K562 (cell line): ENCODE results near the gene SRRM4. TPM values are rescaled to one million over a fixed set of nuclear protein-coding genes. Genes with fewer than 3 reads are reported as not detected.
A peak's percentile ranks its signal among the peaks of the same experiment; 100 is the strongest.

Experiments
- ATAC-seq: fragments of 200-7000 bp; cut with Tn5 transposase; 3 replicates; pipeline ENCODE4 v1.9.1; 2020; ENCODE audit warnings: moderate library complexity
- BruUV-seq: library from RNA; stranded (reverse); fragments of 400-500 nt; replicated peaks from 2 replicates; lab custom pipeline; 2021; lab: Mats Ljungman, UMichigan
- CTCF ChIA-PET: fragments of 300-600 bp; formaldehyde crosslinking; extraction: SDS; loops from one replicate; lab custom pipeline; 2021; ENCODE audit warnings: low intra/inter-chr PET ratio; lab: Yijun Ruan, JAX
- POLR2A ChIA-PET: fragments of 300-600, 350-650 bp; sonication (Branson Sonifier 250); formaldehyde crosslinking; extraction: SDS; loops from one replicate; lab custom pipeline; 2021; ENCODE audit warnings: antibody characterized with exemption, inconsistent platforms; lab: Yijun Ruan, JAX
- DNase-seq, 4 experiments: peaks; one replicate each; pipeline versions ENCODE4 v3.0.0 to v3.0.0-alpha.2; 2011 to 2018; ENCODE audit warnings: low spot score in 3 of 4, mixed read lengths in 3 of 4; ENCODE audit errors: extremely low read depth in 1 of 4
- FAIRE-seq: peaks from 2 replicates; lab custom pipeline; 2011; peaks lifted over from hg19 to GRCh38; lab: Jason Lieb, UNC
- H2AFZ ChIP-seq: 2 replicates; pipeline ENCODE4 v1.6.0; 2011; ENCODE audit warnings: low read depth, low read length, control low read depth, inconsistent platforms
- H3K27ac ChIP-seq: fragments of 200-600 bp; 3 replicates; pipeline ENCODE4 v1.8.0; 2011; ENCODE audit warnings: low read depth, mild to moderate bottlenecking, control low read depth, inconsistent platforms, low read length, moderate library complexity, mixed read lengths; ENCODE audit errors: extremely low read depth
- H3K27me3 ChIP-seq, 2 experiments: fragments of 300-600 bp in 1 of 2; 2 replicates in 1 of 2; 3 replicates in 1 of 2; pipeline versions ENCODE4 v1.6.0 to v1.8.0; 2011; ENCODE audit warnings: inconsistent platforms in 2 of 2, low read length in 2 of 2, mild to moderate bottlenecking in 1 of 2, mixed read lengths in 1 of 2, moderate library complexity in 1 of 2; ENCODE audit not compliant: control insufficient read depth in 2 of 2, insufficient read depth in 2 of 2
- H3K36me3 ChIP-seq: fragments of 300-600 bp; 3 replicates; pipeline ENCODE4 v1.8.0; 2011; ENCODE audit warnings: mild to moderate bottlenecking, low read length, inconsistent platforms; ENCODE audit not compliant: control insufficient read depth, insufficient read depth
- H3K4me1 ChIP-seq, 2 experiments: fragments of 200-600 bp in 1 of 2; replicated peaks in 1 of 2; 2 replicates in 1 of 2; 3 replicates in 1 of 2; pipeline versions ENCODE4 v1.5.1 to v1.8.0; 2011; ENCODE audit warnings: inconsistent platforms in 2 of 2, low read length in 2 of 2, mild to moderate bottlenecking in 1 of 2, mixed read lengths in 1 of 2, moderate library complexity in 1 of 2; ENCODE audit not compliant: control insufficient read depth in 2 of 2, insufficient read depth in 2 of 2
- H3K4me2 ChIP-seq: 2 replicates; pipeline ENCODE4 v1.6.1; 2011; ENCODE audit warnings: low read length, control low read depth, inconsistent platforms, mixed read lengths; ENCODE audit not compliant: insufficient read depth
- H3K4me3 ChIP-seq: fragments of 200-600 bp; sonication (generic), shearing (Covaris generic); 2 replicates; pipeline ENCODE4 v1.5.1; 2016; ENCODE audit warnings: control low read depth, inconsistent platforms
- H3K79me2 ChIP-seq: fragments of 200-600 bp; 3 replicates; pipeline ENCODE4 v1.8.0; 2011; ENCODE audit warnings: low read length, inconsistent platforms; ENCODE audit not compliant: control insufficient read depth, insufficient read depth
- H3K9ac ChIP-seq, 2 experiments: 2 replicates each; pipeline versions ENCODE4 v1.6.0 to v1.6.1; 2011; ENCODE audit warnings: low read depth in 2 of 2, low read length in 2 of 2, control low read depth in 1 of 2, inconsistent platforms in 1 of 2, mild to moderate bottlenecking in 1 of 2, mixed read lengths in 1 of 2; ENCODE audit not compliant: insufficient read depth in 1 of 2
- H3K9me1 ChIP-seq: one replicate; pipeline ENCODE4 v1.6.0; 2011; ENCODE audit warnings: inconsistent platforms, mild to moderate bottlenecking, low read length, moderate library complexity; ENCODE audit not compliant: control insufficient read depth, insufficient read depth
- H3K9me3 ChIP-seq: replicated peaks from 2 replicates; pipeline ENCODE4 v1.5.1; 2011; ENCODE audit warnings: low read depth, low read length, inconsistent platforms; ENCODE audit not compliant: control insufficient read depth, insufficient read depth
- H4K20me1 ChIP-seq: replicated peaks from 2 replicates; pipeline ENCODE4 v1.6.1; 2011; ENCODE audit warnings: low read length, inconsistent platforms, mixed read lengths; ENCODE audit not compliant: control insufficient read depth, insufficient read depth
- JUN ChIP-seq, 2 experiments: sonication (generic) in 1 of 2; formaldehyde crosslinking in 1 of 2; IDR thresholded peaks; 2 replicates each; pipeline versions ENCODE4 v1.6.1 to v1.8.0; 2012 to 2022; ENCODE audit warnings: borderline replicate concordance in 2 of 2, mild to moderate bottlenecking in 2 of 2, improper control_type of control experiment in 1 of 2, low read depth in 1 of 2, low read length in 1 of 2, missing genetic modification reagents in 1 of 2
- MEF2D ChIP-seq: conservative IDR thresholded peaks from 2 replicates; pipeline ENCODE4 v1.6.1; 2016; ENCODE audit warnings: low read depth, missing genetic modification characterization, missing compliant biosample characterization
- RBM25 ChIP-seq: fragments of 200-400 bp; formaldehyde crosslinking; IDR thresholded peaks from 2 replicates; pipeline ENCODE4 v1.6.1; 2018; ENCODE audit warnings: low read length, low read depth, moderate library complexity; ENCODE audit not compliant: severe bottlenecking
- ZNF146 ChIP-seq: IDR thresholded peaks from one replicate; pipeline ENCODE4 v1.6.1; 2018; ENCODE audit warnings: missing compliant biosample characterization; ENCODE audit not compliant: unreplicated experiment
- ZNF589 ChIP-seq: fragments of 200-800 bp; sonication (Bioruptor generic); IDR thresholded peaks from 2 replicates; pipeline ENCODE4 v1.6.1; 2016; ENCODE audit warnings: low read depth, missing genetic modification characterization, missing compliant biosample characterization
- ZNF785 ChIP-seq: fragments of 250-450 bp; sonication (Bioruptor Pico); IDR thresholded peaks from 2 replicates; pipeline ENCODE4 v1.4.0; 2020; ENCODE audit warnings: mild to moderate bottlenecking
- ZSCAN29 ChIP-seq: fragments of 450-650 bp; IDR thresholded peaks from 2 replicates; pipeline ENCODE4 v1.6.1; 2017
- WGBS: fragments of 100-300 bp; shearing (Covaris generic); methylation state at CpG from one replicate; pipeline ENCODE4 v1.1.6; 2016; ENCODE audit warnings: low coverage, mixed read lengths; ENCODE audit not compliant: insufficient coverage; ENCODE audit errors: missing lambda C conversion rate; 5-methylcytosine and 5-hydroxymethylcytosine counted together
- in situ Hi-C: fragments of 300-500 bp; cut with MboI; formaldehyde crosslinking; loops from 4 replicates; pipeline ENCODE4 v1.15.0; 2018; ENCODE audit warnings: inconsistent platforms, mixed read lengths
- intact Hi-C: fragments of 100-400 bp; cut with micrococcal nuclease; formaldehyde crosslinking; loops from 2 replicates; pipeline ENCODE4 v1.14.2; 2022
- polyA plus RNA-seq, 8 experiments: library from polyadenylated mRNA; depleted of rRNA in 4 of 8; stranded (reverse) in 5 of 8; unstranded in 3 of 8; fragments of >200 nt; fragmentation: Nextera tagmentation in 2 of 8; fragmentation: Illumina TruSeq in 1 of 8; extraction: Ambion mirVana in 2 of 8; extraction: Trizol in 1 of 8; gene quantifications; 2 replicates each; pipeline versions ENCODE4 v1.2.1 to v1.2.3, GENCODE V29; 2011 to 2014; ENCODE audit warnings: inconsistent platforms in 1 of 8, missing spikeins in 1 of 8
- total RNA-seq, 7 experiments: library from RNA; depleted of rRNA in 6 of 7; stranded (reverse); fragments of >200 nt in 6 of 7; fragmentation: Illumina TruSeq in 2 of 7; extraction: Trizol in 2 of 7; gene quantifications; 2 replicates each; pipeline versions ENCODE4 v1.2.1 to v1.2.3, GENCODE V29; 2011 to 2021; ENCODE audit warnings: low replicate concordance in 1 of 7

Gene SRRM4
- total and polyA plus RNA-seq, 9 of the 15 experiments (the other 6 are each of a cell fraction or from before 2014, with no cell fraction given) = not detected

GRCh38 chr12:119089380-119090013 is 108.2 kb downstream of the SRRM4 start:
- no peaks in the 10 kb centered on the region for H3K27me3 ChIP-seq
- H3K4me3 ChIP-seq = no peak overlapping the region
- no peak for ATAC-seq
- no peak for FAIRE-seq
- H3K79me2 ChIP-seq = no peaks in the 10 kb centered on the region
- in situ Hi-C loops = no loop called here
- no TSS peak for BruUV-seq
- no peak for TF ChIP-seq ZNF589 (CRISPR knock-in tag)
- no peak for TF ChIP-seq MEF2D (tag)
- no peak for TF ChIP-seq ZSCAN29
- TF ChIP-seq RBM25 = peak; percentile 6
- no peak for TF ChIP-seq ZNF146 (CRISPR knock-in tag)
- no peak for TF ChIP-seq ZNF785
- TF ChIP-seq JUN (IDR thresholded peaks at IDR 0.05; ENCODE audit: borderline replicate concordance, low read depth, low read length) = no peak
- no peak for TF ChIP-seq JUN (CRISPR knock-in tag; IDR thresholded peaks at IDR 0.05; ENCODE audit: borderline replicate concordance)
- intact Hi-C loops = no loop called here
- H3K9me1 ChIP-seq = no peaks in the 10 kb centered on the region
- no peaks in the 10 kb centered on the region for H3K36me3 ChIP-seq
- H4K20me1 ChIP-seq = no peaks in the 10 kb centered on the region; the same call in 1 of the 2 replicates
- H3K4me1 ChIP-seq = no peaks in the 10 kb centered on the region
- no peak overlapping the region for H3K27ac ChIP-seq
- no peak overlapping the region for H2AFZ ChIP-seq
- no peak overlapping the region for H3K9ac ChIP-seq
- CTCF ChIA-PET = no interaction called here
- H3K4me2 ChIP-seq = no peak overlapping the region
- no peaks in the 10 kb centered on the region for H3K9me3 ChIP-seq
- 0% methylated on average over 1 of the region's 1 CpG for WGBS
- peak in 1 of 4 experiments; percentile 34 for DNase-seq
- POLR2A ChIA-PET = interaction anchor here (0.6 kb wide), 1 partner anchor 413 kb away, joined by 4 read pairs; no protein-coding TSS in a partner anchor
